ENCODE measurements around the gene LRFN2.

- no peak for TF ChIP-seq CTCF (IDR thresholded peaks at IDR 0.05)
- no peak for TF ChIP-seq ZFX (IDR thresholded peaks at IDR 0.05; ENCODE audit: borderline replicate concordance)
These were observed 1.3 kb upstream of the LRFN2 start for GRCh38 chr6:40588480-40588879.

Measured in 22Rv1 (cell line).